ENCODE measurements around the gene ARHGAP27. TPM values are rescaled to one million over a fixed set of nuclear protein-coding genes. Genes with fewer than 3 reads are reported as not detected.

ARHGAP27 gene
- total RNA-seq, 1 donor from 2014 or later = 155 TPM

GRCh38 chr17:45440161-45440778 is 7.6 kb upstream of the ARHGAP27 start:
- Mint-ChIP-seq H3K27ac (ENCODE audit: unreplicated experiment) (peak overlapping the region; percentile 37), H3K4me3 (ENCODE audit: unreplicated experiment) (peak overlapping the region; percentile 51)

DNA sequence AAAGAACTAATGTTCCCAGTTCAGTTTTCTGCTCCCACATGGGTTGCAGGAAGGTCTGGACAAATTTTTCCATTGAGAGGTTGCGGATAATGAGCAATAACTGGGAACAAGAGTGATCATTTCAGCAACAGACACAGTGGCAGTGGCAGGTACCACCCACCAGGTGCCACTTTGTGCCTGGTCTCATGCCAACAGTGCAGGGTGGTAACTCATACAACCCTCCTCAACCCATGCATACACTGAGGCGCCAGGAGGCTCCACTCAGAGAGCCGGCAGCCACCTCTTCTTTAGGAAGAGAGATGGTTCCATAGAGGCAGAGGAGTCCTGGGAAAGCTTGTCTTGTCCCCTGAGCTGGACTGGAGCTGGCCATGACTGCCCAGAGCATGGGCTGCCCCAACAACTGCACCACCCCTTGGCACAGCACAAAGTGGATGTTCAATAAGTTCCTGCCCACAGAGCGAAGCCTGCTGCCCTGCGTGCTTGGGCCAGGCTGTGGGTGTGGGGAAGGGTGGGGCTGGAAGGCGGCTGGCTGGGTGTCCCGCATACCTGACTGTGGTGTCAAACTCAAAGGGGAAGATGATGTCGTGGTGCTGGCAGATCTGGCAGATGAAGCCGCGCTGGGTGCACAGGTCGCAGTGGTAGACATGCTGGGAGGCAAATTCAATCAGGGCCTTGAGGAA is 6.4 kb upstream of the ARHGAP27 start:
- Mint-ChIP-seq H3K27me3 (ENCODE audit: unreplicated experiment) (peaks cover 9% of the 10 kb centered on the region), H3K27ac (ENCODE audit: unreplicated experiment) (no peak overlapping the region), H3K4me3 (ENCODE audit: unreplicated experiment) (no peak overlapping the region), H3K9me3 (ENCODE audit: unreplicated experiment) (no peaks in the 10 kb centered on the region), H3K36me3 (ENCODE audit: low read depth, unreplicated experiment) (peaks cover 3% of the 10 kb centered on the region), H3K4me1 (ENCODE audit: unreplicated experiment) (peaks cover 25% of the 10 kb centered on the region)
- no peak for DNase-seq (ENCODE audit: low spot score)
- no peak for TF ChIP-seq CTCF (IDR thresholded peaks at IDR 0.05; ENCODE audit: unreplicated experiment)

More at GRCh38 chr17:45440161-45440778, 7.6 kb upstream of the ARHGAP27 start:
- peaks cover 8% of the 10 kb centered on the region for H3K36me3 Mint-ChIP-seq (ENCODE audit: low read depth, unreplicated experiment)
- H3K27me3 Mint-ChIP-seq (ENCODE audit: unreplicated experiment) = peaks cover 6% of the 10 kb centered on the region
- TF ChIP-seq CTCF (IDR thresholded peaks at IDR 0.05; ENCODE audit: unreplicated experiment) = no peak
- no peak for DNase-seq (ENCODE audit: low spot score)
- H3K4me1 Mint-ChIP-seq (ENCODE audit: unreplicated experiment) = peaks cover 19% of the 10 kb centered on the region
- H3K9me3 Mint-ChIP-seq (ENCODE audit: unreplicated experiment) = no peaks in the 10 kb centered on the region

DNA sequence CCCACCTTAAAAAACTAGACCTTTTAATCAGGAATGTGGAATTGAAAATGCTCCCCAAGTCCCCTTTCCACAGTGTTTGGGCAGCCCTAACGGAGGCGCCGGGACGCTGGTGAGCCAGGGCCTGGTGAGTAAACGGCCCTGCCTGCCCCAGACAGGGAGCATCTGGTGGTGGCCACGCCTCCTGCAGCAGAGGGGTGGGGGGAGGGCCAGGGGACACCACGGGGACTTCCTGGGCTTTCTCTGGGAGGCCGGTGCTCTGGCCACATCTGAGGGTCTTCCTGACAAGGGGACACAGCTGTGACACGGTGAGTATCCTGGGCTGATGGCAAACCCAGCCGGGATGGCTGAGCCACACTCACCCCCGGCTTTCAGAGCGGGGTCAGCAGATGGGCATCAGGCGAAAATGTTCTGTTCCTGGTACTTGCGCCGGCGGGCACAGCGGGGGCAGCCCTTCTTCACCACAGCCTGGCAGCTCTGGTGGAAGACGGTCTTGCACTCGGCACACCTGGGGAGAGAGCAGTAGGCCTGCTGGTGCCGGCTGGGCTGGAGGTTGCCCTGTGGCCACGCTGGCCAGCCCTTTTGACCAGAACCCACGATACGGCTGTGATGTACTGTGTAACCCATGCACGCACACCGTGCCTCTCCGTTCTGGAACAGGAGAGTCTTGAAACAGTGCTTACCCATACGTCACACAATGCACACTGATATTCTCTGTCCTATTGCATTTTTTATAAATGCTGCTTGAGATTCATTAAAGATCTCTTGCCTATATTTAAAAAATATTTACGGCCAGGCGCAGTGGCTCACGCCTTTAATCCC is 5.0 kb upstream of the ARHGAP27 start:
- Mint-ChIP-seq H3K4me1 (ENCODE audit: unreplicated experiment) (peaks cover 30% of the 10 kb centered on the region), H3K27me3 (ENCODE audit: unreplicated experiment) (peaks cover 11% of the 10 kb centered on the region), H3K36me3 (ENCODE audit: low read depth, unreplicated experiment) (peaks cover 3% of the 10 kb centered on the region), H3K4me3 (ENCODE audit: unreplicated experiment) (no peak overlapping the region), H3K27ac (ENCODE audit: unreplicated experiment) (no peak overlapping the region), H3K9me3 (ENCODE audit: unreplicated experiment) (no peaks in the 10 kb centered on the region)
- DNase-seq (ENCODE audit: low spot score) = no peak
- TF ChIP-seq CTCF (IDR thresholded peaks at IDR 0.05; ENCODE audit: unreplicated experiment) = no peak

- H3K9me3 Mint-ChIP-seq (ENCODE audit: unreplicated experiment) = no peaks in the 10 kb centered on the region
- DNase-seq (ENCODE audit: low spot score) = no peak
- H3K36me3 Mint-ChIP-seq (ENCODE audit: low read depth, unreplicated experiment) = peaks cover 3% of the 10 kb centered on the region
- H3K27me3 Mint-ChIP-seq (ENCODE audit: unreplicated experiment) = peaks cover 13% of the 10 kb centered on the region
- no peak overlapping the region for H3K27ac Mint-ChIP-seq (ENCODE audit: unreplicated experiment)
- TF ChIP-seq CTCF (IDR thresholded peaks at IDR 0.05; ENCODE audit: unreplicated experiment) = no peak
- H3K4me3 Mint-ChIP-seq (ENCODE audit: unreplicated experiment) = no peak overlapping the region
- peaks cover 30% of the 10 kb centered on the region for H3K4me1 Mint-ChIP-seq (ENCODE audit: unreplicated experiment)
Observed at GRCh38 chr17:45436625-45437464, 4.2 kb upstream of the ARHGAP27 start.

Data from endothelial cell (in vitro differentiated cells).